ENCODE measurements around the gene BACE2. TPM values are rescaled to one million over a fixed set of nuclear protein-coding genes. Genes with fewer than 3 reads are reported as not detected.
A peak's percentile ranks its signal among the peaks of the same experiment; 100 is the strongest.

BACE2 gene
- total RNA-seq, 1 donor from 2014 or later = 82.8 TPM

DNA sequence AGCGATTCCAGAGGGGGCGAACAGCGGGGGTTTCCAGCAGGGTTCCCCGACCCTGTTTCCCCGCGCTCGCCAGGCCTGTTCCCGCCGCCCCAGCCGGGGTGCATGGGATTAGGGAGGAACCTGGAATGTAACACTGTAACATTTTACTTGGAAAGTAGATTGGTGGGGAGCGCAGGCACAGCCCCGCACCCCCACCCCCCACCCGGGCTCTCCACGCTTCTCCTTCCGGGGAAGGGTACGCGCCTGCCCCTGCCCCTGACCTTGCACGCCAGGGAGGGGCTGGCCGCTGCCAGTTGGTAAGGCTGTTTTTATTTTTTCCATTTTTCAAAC, 149.1 kb downstream of the BACE2 start:
- Histone ChIP-seq H3K27me3 (ENCODE audit: control insufficient read depth, insufficient read depth, low read length) (peaks cover 23% of the 10 kb centered on the region), H3K36me3 (ENCODE audit: control insufficient read depth, insufficient read depth, low read length) (no peaks in the 10 kb centered on the region), H3K4me3 (ENCODE audit: low read depth, low read length) (peak overlapping the region; percentile 22)
- no peak for TF ChIP-seq CTCF (IDR thresholded peaks at IDR 0.05; ENCODE audit: insufficient read depth, low read length, poor library complexity, severe bottlenecking)
- no peak for DNase-seq (ENCODE audit: low read depth)

DNA sequence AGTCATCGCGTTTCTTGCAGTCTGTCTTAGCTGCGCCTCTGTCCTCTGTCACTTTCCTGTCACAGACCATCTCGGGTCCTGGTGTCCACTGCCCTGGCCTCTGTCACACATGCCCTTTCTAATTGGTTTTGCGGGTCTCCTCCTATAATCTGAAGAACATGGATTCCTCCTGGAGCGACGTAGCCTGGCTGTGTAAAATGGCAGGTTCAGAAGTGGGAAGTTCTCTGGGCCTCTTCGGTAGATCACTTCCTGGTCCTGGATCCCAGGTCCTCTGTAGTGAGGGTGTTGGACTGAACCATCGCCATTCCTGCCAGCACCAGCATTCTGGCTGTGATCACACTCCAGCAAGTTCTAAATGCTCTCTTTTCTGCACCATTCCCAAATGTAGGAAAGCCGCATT, 149.5 kb downstream of the BACE2 start:
- no peaks in the 10 kb centered on the region for H3K36me3 ChIP-seq (ENCODE audit: control insufficient read depth, insufficient read depth, low read length)
- no peak for TF ChIP-seq CTCF (IDR thresholded peaks at IDR 0.05; ENCODE audit: insufficient read depth, low read length, poor library complexity, severe bottlenecking)
- peaks cover 23% of the 10 kb centered on the region for H3K27me3 ChIP-seq (ENCODE audit: control insufficient read depth, insufficient read depth, low read length)
- no peak overlapping the region for H3K4me3 ChIP-seq (ENCODE audit: low read depth, low read length)
- no peak for DNase-seq (ENCODE audit: low read depth)

DNA sequence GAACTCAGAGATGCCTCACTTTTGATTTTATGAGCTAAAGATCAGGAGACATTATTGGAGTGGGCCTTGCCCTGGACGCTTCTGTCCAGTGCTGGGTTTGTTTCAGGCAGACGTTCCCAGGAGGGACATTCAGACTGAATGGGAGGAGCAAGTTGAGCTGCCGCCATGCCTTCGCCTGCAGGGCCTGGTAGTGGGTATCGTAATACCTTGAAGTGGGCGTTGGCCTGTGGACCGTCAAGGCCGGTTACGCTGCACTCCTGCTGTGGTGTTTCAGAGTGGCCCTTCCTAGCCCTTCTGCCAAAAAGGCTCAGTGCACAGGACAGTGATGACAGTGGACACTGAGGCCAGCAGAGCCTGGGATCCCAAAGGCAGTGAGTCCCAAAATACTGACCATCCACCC, 150.3 kb downstream of the BACE2 start:
- Histone ChIP-seq H3K36me3 (ENCODE audit: control insufficient read depth, insufficient read depth, low read length) (no peaks in the 10 kb centered on the region), H3K27me3 (ENCODE audit: control insufficient read depth, insufficient read depth, low read length) (peaks cover 23% of the 10 kb centered on the region), H3K4me3 (ENCODE audit: low read depth, low read length) (no peak overlapping the region)
- TF ChIP-seq CTCF (IDR thresholded peaks at IDR 0.05; ENCODE audit: insufficient read depth, low read length, poor library complexity, severe bottlenecking) = no peak
- DNase-seq (ENCODE audit: low read depth) = no peak

DNA sequence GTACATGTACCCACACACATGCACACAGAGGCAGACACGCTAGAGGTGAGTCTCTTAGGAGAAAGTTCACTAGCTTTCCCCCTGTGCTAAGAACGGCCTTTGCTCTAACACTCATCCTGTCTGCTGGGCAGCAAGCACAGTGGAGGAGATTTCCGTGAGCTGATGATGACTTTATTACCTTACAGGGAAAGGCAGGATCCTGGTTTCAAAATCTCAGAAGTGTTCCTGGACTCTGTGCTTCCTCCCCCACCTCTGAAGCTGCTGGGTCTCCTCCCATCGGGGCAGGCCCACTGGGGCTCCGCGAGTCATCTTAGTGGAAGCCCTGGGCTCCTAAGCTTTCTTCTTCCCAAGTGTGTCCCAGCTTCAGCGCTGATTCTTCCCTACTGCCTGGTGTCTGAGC, 151.3 kb downstream of the BACE2 start:
- Histone ChIP-seq H3K4me3 (ENCODE audit: low read depth, low read length) (no peak overlapping the region), H3K27me3 (ENCODE audit: control insufficient read depth, insufficient read depth, low read length) (peaks cover 23% of the 10 kb centered on the region), H3K36me3 (ENCODE audit: control insufficient read depth, insufficient read depth, low read length) (no peaks in the 10 kb centered on the region)
- DNase-seq (ENCODE audit: low read depth) = no peak
- no peak for TF ChIP-seq CTCF (IDR thresholded peaks at IDR 0.05; ENCODE audit: insufficient read depth, low read length, poor library complexity, severe bottlenecking)

- no peak for TF ChIP-seq CTCF (IDR thresholded peaks at IDR 0.05; ENCODE audit: insufficient read depth, low read length, poor library complexity, severe bottlenecking)
- no peaks in the 10 kb centered on the region for H3K36me3 ChIP-seq (ENCODE audit: control insufficient read depth, insufficient read depth, low read length)
- no peak overlapping the region for H3K4me3 ChIP-seq (ENCODE audit: low read depth, low read length)
- no peak for DNase-seq (ENCODE audit: low read depth)
- H3K27me3 ChIP-seq (ENCODE audit: control insufficient read depth, insufficient read depth, low read length) = peaks cover 14% of the 10 kb centered on the region
These were observed 153.4 kb downstream of the BACE2 start for GRCh38 chr21:41321211-41321907.

GRCh38 chr21:41321908-41322495, 154.0 kb downstream of the BACE2 start:
- no peak overlapping the region for H3K4me3 ChIP-seq (ENCODE audit: low read depth, low read length)
- no peak for TF ChIP-seq CTCF (IDR thresholded peaks at IDR 0.05; ENCODE audit: insufficient read depth, low read length, poor library complexity, severe bottlenecking)
- no peak for DNase-seq (ENCODE audit: low read depth)
- no peaks in the 10 kb centered on the region for H3K36me3 ChIP-seq (ENCODE audit: control insufficient read depth, insufficient read depth, low read length)
- H3K27me3 ChIP-seq (ENCODE audit: control insufficient read depth, insufficient read depth, low read length) = peaks cover 8% of the 10 kb centered on the region

All from kidney epithelial cell (primary cell).